A673 (cell line): ENCODE data around the gene TFDP2. TPM values are rescaled to one million over a fixed set of nuclear protein-coding genes. Genes with fewer than 3 reads are reported as not detected.

Source experiments
- BruUV-seq: library from RNA; stranded (reverse); fragments of 400-500 nt; replicated peaks from 2 replicates; lab custom pipeline; 2021; lab: Mats Ljungman, UMichigan
- CTCF ChIA-PET: fragments of 300-600 bp; sonication (Branson Sonifier 250); formaldehyde crosslinking; loops from one replicate; lab custom pipeline; 2022; ENCODE audit warnings: antibody characterized with exemption; lab: Charles Lee
- POLR2A ChIA-PET: fragments of 300-600 bp; sonication (Branson Sonifier 250); formaldehyde crosslinking; loops from one replicate; lab custom pipeline; 2022; ENCODE audit warnings: antibody characterized with exemption; ENCODE audit not compliant: low non-redundant PET; lab: Charles Lee
- DNase-seq: peaks from one replicate; pipeline ENCODE4 v3.0.0-alpha.2; 2015; ENCODE audit warnings: low spot score
- H3K27ac ChIP-seq: fragments of 200-600 bp; sonication (generic); 2 replicates; pipeline ENCODE4 v1.5.1; 2016; ENCODE audit warnings: mixed run types, low read depth, mild to moderate bottlenecking, mixed read lengths, antibody characterized with exemption, low read length; ENCODE audit not compliant: poor library complexity, severe bottlenecking
- H3K27me3 ChIP-seq: fragments of 200-600 bp; sonication (generic); replicated peaks from 2 replicates; pipeline ENCODE4 v1.6.1; 2017; ENCODE audit warnings: mixed run types, low read depth, mild to moderate bottlenecking, mixed read lengths, antibody characterized with exemption, low read length; ENCODE audit not compliant: insufficient read depth, poor library complexity
- H3K36me3 ChIP-seq: fragments of 200-600 bp; sonication (generic); 2 replicates; pipeline ENCODE4 v1.6.1; 2016; ENCODE audit warnings: mixed run types, mild to moderate bottlenecking, mixed read lengths, antibody characterized with exemption, low read length; ENCODE audit not compliant: insufficient read depth, poor library complexity, severe bottlenecking
- H3K4me1 ChIP-seq: fragments of 200-600 bp; sonication (generic); 2 replicates; pipeline ENCODE4 v1.6.1; 2017; ENCODE audit warnings: mixed run types, mild to moderate bottlenecking, mixed read lengths, antibody characterized with exemption, low read length; ENCODE audit not compliant: insufficient read depth, poor library complexity, severe bottlenecking
- H3K4me3 ChIP-seq: fragments of 200-600 bp; sonication (generic); 2 replicates; pipeline ENCODE4 v1.5.1; 2016; ENCODE audit warnings: low read depth, mixed run types, mild to moderate bottlenecking, mixed read lengths, low read length; ENCODE audit not compliant: poor library complexity, severe bottlenecking
- H3K9me3 ChIP-seq: fragments of 200-600 bp; sonication (generic); 2 replicates; pipeline ENCODE4 v1.6.1; 2016; ENCODE audit warnings: mixed run types, low read depth, mild to moderate bottlenecking, mixed read lengths, antibody characterized with exemption, low read length; ENCODE audit not compliant: poor library complexity, severe bottlenecking
- CTCF ChIP-seq: fragments of 300-800, 200-600 bp; sonication (generic); conservative IDR thresholded peaks from 2 replicates; pipeline ENCODE4 v1.5.1; 2017; ENCODE audit warnings: low read depth, mild to moderate bottlenecking, antibody characterized with exemption, low read length, moderate library complexity, mixed read lengths
- EZH2 ChIP-seq: fragments of 200-600 bp; sonication (generic); IDR thresholded peaks from 2 replicates; pipeline ENCODE4 v1.6.1; 2017; ENCODE audit warnings: borderline replicate concordance, low read depth, mild to moderate bottlenecking, mixed read lengths, antibody characterized with exemption, low read length; ENCODE audit not compliant: poor library complexity, severe bottlenecking
- intact Hi-C: fragments of 100-400 bp; cut with micrococcal nuclease; formaldehyde crosslinking; loops from one replicate; pipeline ENCODE4 v1.10.0; 2022; ENCODE audit not compliant: unreplicated experiment
- total RNA-seq: library from RNA; stranded (reverse); gene quantifications from 2 replicates; pipeline ENCODE4 v1.2.3, GENCODE V29; 2021

Gene TFDP2
- total RNA-seq, 1 experiment from 2014 or later, result 41.6 TPM

GRCh38 chr3:141950572-141951493 is 198.5 kb downstream of the TFDP2 start:
- CTCF ChIA-PET, result no interaction called here
- TF ChIP-seq EZH2 (no peak), CTCF (no peak)
- no TSS peak for BruUV-seq

GRCh38 chr3:141949972-141950371 is 199.4 kb downstream of the TFDP2 start:
- POLR2A ChIA-PET, result no interaction called here
- no peak for DNase-seq
- CTCF ChIA-PET, result no interaction called here
- H3K27ac ChIP-seq, result no peak overlapping the region
- H3K9me3 ChIP-seq, result no peaks in the 10 kb centered on the region
- H3K4me3 ChIP-seq, result no peak overlapping the region
- no TSS peak for BruUV-seq
- H3K27me3 ChIP-seq, result no peaks in the 10 kb centered on the region
- intact Hi-C loops, result no loop called here
- peaks cover 3% of the 10 kb centered on the region for H3K4me1 ChIP-seq
- H3K36me3 ChIP-seq, result no peaks in the 10 kb centered on the region
- TF ChIP-seq EZH2 (no peak), CTCF (no peak)

More at GRCh38 chr3:141950572-141951493, 198.5 kb downstream of the TFDP2 start:
- Histone ChIP-seq H3K36me3 (no peaks in the 10 kb centered on the region), H3K27me3 (no peaks in the 10 kb centered on the region), H3K4me3 (no peak overlapping the region), H3K4me1 (peaks cover 3% of the 10 kb centered on the region), H3K27ac (no peak overlapping the region), H3K9me3 (no peaks in the 10 kb centered on the region)
- intact Hi-C loops, result no loop called here
- DNase-seq, result no peak
- POLR2A ChIA-PET, result no interaction called here

GRCh38 chr3:141949399-141949798 is 199.9 kb downstream of the TFDP2 start:
- POLR2A ChIA-PET, result no interaction called here
- no TSS peak for BruUV-seq

More at GRCh38 chr3:141949399-141949798, 199.9 kb downstream of the TFDP2 start:
- Histone ChIP-seq H3K27me3 (no peaks in the 10 kb centered on the region), H3K4me3 (no peak overlapping the region), H3K4me1 (no peaks in the 10 kb centered on the region), H3K36me3 (no peaks in the 10 kb centered on the region), H3K9me3 (no peaks in the 10 kb centered on the region), H3K27ac (no peak overlapping the region)
- intact Hi-C loops, result no loop called here
- CTCF ChIA-PET, result interaction anchor here (0.6 kb wide), 1 partner anchor 171 kb away, joined by 7 read pairs; no protein-coding TSS in a partner anchor
- TF ChIP-seq EZH2 (no peak), CTCF (no peak)
- no peak for DNase-seq
